Right kidney (tissue), 9 donors: ENCODE data around the gene STS.

Source experiments
- DNase-seq: peaks from one replicate; pipeline ENCODE4 v3.0.0-alpha.2; 2016
- long read RNA-seq, 8 donors: transcript quantifications; one replicate each; lab custom pipeline, GENCODE V29; 2026

The STS gene, protein sequence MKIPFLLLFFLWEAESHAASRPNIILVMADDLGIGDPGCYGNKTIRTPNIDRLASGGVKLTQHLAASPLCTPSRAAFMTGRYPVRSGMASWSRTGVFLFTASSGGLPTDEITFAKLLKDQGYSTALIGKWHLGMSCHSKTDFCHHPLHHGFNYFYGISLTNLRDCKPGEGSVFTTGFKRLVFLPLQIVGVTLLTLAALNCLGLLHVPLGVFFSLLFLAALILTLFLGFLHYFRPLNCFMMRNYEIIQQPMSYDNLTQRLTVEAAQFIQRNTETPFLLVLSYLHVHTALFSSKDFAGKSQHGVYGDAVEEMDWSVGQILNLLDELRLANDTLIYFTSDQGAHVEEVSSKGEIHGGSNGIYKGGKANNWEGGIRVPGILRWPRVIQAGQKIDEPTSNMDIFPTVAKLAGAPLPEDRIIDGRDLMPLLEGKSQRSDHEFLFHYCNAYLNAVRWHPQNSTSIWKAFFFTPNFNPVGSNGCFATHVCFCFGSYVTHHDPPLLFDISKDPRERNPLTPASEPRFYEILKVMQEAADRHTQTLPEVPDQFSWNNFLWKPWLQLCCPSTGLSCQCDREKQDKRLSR
- long read RNA-seq, donor 1 = 0 reads
- long read RNA-seq, donor 2 = 0 reads
- long read RNA-seq, donor 3 = 0 reads
- long read RNA-seq, donor 4 = 0 reads
- long read RNA-seq, donor 5 = 0 reads
- long read RNA-seq, donor 6 = 0 reads
- long read RNA-seq, donor 7, partial matches to known transcripts = 0 of 5 reads
- long read RNA-seq, donor 7, other reads (novel, unspliced or antisense) = 5 of 5 reads
- long read RNA-seq, donor 8 = 0 reads

GRCh38 chrX:7147413-7147977 is at the start of gene STS:
STS (plus strand) TSS chrX:7147712; CDS start chrX:7253200, 105,488 bp downstream.
- peak; percentile 54 for DNase-seq

DNA sequence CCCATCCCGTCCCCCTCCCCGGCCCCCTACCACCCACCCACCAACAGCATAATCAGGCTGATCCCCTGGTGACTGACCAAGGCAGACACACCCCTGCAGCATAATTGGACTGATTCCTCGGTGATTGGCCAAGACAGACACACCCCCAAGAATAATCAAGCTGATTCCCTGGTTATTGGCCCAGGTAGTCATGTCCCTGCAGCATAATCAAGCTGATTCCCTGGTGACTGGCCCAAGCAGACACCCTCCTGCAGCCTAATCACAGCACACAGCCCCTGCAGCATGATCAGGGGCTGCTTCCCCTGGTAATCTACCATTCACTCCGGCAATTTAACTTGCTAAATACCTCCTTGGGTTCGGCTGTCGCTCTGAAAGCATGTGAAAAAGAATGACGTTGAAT is 47.5 kb upstream of the STS start:
- no peak for DNase-seq

- no peak for DNase-seq
These were observed 45.4 kb upstream of the STS start for GRCh38 chrX:7102119-7102518.

DNA sequence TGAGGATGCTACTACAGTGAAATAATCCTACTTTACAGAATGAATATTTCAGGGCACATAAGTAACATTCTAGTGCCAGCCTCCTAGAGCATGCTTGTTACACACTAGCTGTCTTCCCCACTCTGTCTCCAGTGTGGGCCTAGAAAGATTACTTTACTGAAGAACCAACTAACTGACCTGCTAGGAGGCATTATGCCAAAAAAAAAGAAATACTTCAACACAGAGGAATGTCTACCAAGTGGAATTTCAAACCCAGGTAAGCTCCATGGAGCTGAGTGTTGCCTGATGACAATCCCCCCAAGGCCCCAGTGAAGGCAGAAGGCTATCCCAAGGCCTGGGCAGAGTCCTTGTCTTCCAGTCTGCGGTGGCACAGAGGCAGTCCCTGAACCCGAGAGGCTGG is 40.9 kb upstream of the STS start:
- no peak for DNase-seq

DNA sequence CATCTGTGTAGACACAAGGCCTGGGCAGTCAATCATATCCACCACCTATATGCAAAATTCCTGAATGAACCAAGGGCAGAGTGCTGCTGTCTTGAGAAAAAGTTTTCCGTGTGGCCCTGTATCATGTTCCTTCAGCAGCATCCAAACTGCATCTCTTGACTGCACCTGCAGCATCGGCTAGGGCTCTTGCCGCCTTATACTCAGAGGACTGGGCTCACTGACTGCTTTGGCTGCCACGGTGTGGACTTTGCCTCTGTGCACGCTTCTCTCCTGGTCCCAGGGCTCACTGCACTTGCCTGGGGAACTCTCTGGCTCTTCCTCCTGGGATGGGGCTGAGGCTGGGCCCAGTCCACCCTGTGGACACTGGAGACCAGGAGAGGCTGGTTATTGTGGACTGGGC is 39.5 kb upstream of the STS start:
- DNase-seq = no peak

- peak; percentile 39 for DNase-seq
These were observed 38.4 kb upstream of the STS start for GRCh38 chrX:7109049-7109531.

DNA sequence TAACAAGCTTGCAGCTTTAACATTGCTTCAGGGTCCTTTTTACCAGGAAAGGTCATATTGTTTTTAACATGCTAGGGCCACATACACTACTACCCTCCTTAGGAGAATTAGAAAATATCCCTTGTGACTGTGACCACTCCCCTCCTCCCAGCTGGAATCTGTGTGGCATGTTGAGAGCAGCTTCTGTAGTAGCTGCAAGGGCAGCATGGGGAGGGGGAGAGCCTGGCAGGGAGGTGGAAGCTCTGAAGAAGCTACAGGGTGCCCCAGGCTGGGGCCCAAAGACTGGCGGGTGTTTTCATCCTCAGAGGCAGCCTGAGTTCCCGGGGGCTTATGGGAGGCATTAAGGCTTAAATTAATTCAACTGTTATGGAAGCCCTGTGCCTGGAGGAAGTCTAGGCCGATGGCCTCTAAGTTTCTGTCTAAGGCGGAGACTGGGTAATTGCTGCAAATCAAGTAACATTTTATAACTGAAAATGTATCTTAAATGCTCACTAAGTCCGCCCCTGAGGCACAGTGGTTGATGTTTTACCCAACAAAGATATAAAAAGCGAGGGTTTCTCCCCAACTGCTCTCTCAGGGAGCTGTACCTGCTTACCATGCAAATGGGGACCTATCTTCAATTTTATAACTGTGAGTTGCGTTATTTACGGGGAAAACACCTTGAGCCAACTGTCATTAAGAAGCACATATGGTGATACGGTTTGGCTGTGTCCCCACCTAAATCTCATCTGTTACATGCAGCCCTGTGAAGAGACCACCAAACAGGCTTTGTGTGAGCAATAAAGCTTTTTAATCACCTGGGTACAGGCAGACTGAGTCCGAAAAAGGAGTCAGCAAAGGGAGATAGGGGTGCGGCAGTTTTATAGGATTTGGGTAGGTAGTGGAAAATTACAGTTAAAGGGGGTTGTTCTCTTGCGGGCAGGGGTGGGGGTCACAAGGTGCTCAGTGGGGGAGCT is 37.4 kb upstream of the STS start:
- no peak for DNase-seq

- DNase-seq = no peak
These were observed 36.7 kb upstream of the STS start for GRCh38 chrX:7110821-7111276.

DNA sequence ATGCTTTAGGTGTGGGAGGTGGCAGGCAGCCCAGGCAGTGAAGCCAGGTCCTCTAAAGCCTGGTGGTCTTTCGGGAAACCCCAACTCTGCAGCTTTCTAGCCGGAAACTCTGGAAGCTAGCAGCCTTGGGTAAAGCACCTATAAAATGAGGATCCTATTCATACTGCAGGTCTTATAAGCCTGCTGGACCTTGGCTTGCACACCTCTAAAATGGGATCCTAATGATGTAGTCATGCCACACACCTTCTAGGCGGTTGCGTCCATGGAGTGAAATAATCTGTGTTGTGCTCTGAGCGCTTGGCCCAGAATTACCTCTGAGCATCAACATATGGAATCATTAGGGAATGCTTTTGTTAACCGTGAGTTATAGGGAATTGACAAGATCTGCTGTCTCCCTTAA is 36.0 kb upstream of the STS start:
- no peak for DNase-seq

GRCh38 chrX:7112071-7112470 is 35.4 kb upstream of the STS start:
- no peak for DNase-seq

DNA sequence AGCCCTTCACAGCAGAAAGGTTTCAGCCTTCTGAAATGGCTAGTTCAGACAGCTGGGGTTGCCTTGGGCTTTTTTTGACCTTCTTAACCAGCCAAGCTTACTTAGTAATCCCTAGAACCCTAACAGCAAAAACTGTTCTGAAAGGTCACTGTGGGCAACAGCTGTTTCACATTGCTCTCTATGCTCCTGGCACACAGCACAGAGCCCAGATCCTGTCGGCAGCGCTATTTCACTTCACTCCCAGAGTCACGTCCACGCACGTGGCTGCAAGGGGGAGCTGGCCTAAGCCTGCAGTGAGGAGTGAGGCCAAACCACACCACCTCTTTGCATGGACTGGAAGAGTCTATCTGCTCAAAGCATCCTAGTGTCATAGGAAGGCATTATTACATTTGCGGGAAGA is 32.0 kb upstream of the STS start:
- DNase-seq = no peak

DNA sequence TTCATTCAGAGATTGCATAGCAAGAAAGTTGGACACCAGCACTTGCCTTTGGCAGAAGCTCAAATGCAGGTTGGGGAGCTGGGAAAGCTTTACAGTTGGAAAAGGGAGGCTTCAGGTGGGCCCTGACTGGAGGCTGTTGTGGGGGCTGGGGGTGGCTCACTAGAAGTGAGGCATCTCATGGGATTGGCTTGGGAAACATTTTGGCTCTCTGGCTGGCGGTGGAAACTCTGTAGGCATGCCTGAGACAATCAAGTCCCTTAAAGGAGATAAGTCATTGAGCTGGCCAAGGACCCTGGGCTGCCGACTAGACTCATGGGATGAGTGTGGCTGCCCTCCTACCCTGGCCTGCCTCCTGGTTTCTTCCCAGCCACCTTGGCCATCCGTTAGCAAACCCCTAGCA is 31.4 kb upstream of the STS start:
- no peak for DNase-seq

DNA sequence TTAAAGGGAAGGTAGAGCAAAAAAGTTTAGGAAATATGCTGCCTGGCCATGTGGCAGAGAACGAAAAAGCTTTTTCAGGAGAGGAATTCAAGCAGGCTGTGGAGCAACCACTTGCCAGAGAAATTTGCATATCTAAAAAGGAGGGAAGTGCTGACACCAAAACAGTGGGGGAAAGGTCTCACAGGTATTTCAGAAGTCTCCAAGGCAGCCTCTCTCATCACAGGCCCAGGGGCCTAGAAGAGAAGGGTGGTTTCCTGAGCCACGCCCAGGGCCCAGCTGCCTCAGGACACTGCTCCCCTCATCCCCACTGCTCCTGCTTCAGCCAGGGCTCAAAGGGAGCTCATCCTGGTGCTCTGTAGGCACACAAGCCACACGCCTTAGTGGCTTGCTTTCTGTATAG is 29.9 kb upstream of the STS start:
- no peak for DNase-seq

DNA sequence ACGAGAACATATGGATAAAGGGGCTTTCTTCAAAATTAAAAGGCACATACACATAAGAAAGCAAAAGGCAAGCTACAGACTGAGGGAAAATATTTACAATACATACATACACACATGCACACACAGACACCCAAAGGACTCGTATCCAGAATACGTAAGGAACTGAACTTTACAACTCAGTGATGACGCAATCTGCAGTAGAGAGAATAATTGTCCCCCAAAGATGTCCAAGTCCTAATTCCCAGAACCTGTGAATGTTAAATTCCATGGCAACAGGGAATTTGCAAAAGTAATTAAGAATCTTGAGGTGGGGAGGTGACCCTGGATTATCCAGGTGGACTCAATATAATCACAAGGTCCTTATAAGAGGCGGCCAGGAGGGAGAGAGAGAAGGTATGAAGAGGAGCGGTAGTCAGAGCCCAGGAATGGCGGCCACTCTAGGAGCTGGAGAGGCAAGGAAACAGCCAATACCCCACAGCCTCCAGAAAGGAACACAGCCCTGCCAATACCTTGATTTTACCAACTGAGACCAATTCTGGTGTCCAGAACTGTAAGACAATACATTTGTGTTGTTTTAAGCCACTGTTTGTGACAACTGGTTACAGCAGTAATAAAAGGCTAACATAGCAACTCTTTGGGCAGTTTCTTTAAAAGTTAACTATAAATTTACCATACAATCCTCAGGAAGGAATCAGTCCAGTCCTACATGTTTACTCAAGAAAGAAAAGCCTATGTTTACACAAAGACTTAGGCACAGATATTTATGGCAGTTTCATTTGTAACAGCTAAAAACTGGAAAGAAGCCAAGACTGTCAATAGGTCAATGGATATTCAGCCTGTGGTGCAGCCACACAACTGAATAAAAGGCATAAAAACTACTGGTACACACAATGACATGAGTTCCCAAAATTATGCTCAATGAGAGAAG is 27.3 kb upstream of the STS start:
- no peak for DNase-seq

- no peak for DNase-seq
These were observed 26.7 kb upstream of the STS start for GRCh38 chrX:7120878-7121219.

- no peak for DNase-seq
These were observed 20.5 kb upstream of the STS start for GRCh38 chrX:7127056-7127455.

GRCh38 chrX:7131621-7132020 is 15.9 kb upstream of the STS start:
- DNase-seq = no peak

DNA sequence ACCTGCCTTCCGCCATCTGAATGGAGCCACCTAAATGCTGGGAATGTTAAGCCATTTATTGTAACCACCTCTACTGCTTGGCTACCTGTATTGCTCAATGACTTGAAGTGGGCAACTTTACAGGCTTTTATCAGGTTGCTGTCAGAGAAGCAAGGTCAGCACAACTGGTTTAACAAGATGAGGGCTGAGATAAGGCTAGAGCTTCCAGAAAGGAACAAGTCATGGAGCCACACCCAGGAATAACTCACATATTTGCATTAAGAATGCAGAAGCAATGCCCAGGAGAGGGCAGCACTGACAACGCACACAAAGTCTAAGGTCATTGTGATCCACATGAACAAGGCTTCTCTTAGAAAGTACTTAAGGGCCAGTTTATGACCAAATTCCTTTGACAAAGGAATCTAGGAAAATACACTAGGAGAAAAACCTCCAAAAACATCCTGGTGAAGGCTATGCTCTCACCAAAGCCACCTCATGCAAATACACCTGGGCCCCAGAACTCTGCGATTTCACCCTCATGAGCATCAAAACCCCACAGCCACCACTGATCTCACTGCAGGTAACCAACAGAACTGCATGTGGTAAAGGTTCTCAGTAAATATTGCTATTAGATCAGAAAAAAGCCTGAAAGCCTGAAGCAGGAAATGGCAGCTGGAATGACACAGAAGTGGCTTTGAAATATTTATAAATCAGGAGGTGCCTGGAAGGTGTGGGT is 15.0 kb upstream of the STS start:
- no peak for DNase-seq

DNA sequence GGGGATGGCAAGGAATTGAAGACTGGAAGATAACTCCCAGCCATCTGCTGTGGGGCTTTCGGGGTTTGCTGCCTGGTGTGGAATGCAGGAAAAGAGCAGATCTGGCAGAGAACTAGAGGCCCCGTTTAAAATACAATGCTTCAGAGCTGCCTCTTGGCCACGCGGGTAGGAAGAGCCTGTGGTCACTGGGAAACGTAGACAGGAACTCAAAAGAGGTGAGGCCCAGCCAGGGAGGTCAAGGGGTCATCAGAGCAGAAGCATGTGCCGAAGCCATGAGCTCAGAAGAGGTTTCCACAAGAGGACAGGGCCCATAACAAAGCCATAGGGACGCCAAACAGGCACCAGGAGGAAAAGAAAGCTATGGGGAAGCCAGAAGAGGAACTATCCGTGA is 14.5 kb upstream of the STS start:
- no peak for DNase-seq

GRCh38 chrX:7134981-7135380 is 12.5 kb upstream of the STS start:
- no peak for DNase-seq
